ENCODE data around the gene MPEG1. TPM values are rescaled to one million over a fixed set of nuclear protein-coding genes. Genes with fewer than 3 reads are reported as not detected.
A peak's percentile ranks its signal among the peaks of the same experiment; 100 is the strongest.

The MPEG1 gene
- total RNA-seq, 1 experiment from 2014 or later: not detected

DNA sequence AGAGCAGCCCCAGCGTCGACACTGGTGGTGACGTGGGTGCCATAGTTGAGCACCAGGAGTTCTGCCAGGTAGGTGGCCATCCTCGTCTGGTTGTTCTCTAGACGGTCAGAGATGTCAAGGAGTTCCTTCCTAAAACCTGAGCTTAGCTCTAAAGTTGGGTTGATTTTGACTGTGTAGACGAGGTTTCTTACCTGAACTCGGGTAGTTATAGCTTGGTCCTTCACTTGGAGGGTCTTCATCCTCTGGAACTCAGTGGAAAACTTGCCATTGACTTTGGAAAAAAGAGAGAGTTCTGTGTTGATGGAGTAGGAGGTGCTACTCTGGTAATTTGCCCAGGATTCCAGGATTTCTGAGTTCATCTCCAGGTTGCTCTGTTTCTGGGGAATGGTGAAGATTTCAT, 505 bp downstream of the MPEG1 start:
- peaks cover 6% of the 10 kb centered on the region for H3K4me1 Mint-ChIP-seq (ENCODE audit: low read depth, unreplicated experiment)
- no peak overlapping the region for H3K4me3 ChIP-seq (ENCODE audit: low read depth, low read length)
- DNase-seq: no peak
- ChIA-PET POLR2A (no interaction called here), CTCF (interaction anchor here (0.9 kb wide), 1 partner anchor 41 kb away, joined by 4 read pairs; no protein-coding TSS in a partner anchor)
- BruUV-seq (replicated peaks): no TSS peak
- no peaks in the 10 kb centered on the region for H3K4me1 ChIP-seq
- H3K9me3 ChIP-seq: no peaks in the 10 kb centered on the region
- no peaks in the 10 kb centered on the region for H3K27me3 Mint-ChIP-seq (ENCODE audit: insufficient read depth, unreplicated experiment)
- TF ChIP-seq, protein P1, sequence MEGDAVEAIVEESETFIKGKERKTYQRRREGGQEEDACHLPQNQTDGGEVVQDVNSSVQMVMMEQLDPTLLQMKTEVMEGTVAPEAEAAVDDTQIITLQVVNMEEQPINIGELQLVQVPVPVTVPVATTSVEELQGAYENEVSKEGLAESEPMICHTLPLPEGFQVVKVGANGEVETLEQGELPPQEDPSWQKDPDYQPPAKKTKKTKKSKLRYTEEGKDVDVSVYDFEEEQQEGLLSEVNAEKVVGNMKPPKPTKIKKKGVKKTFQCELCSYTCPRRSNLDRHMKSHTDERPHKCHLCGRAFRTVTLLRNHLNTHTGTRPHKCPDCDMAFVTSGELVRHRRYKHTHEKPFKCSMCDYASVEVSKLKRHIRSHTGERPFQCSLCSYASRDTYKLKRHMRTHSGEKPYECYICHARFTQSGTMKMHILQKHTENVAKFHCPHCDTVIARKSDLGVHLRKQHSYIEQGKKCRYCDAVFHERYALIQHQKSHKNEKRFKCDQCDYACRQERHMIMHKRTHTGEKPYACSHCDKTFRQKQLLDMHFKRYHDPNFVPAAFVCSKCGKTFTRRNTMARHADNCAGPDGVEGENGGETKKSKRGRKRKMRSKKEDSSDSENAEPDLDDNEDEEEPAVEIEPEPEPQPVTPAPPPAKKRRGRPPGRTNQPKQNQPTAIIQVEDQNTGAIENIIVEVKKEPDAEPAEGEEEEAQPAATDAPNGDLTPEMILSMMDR (IDR thresholded peaks at IDR 0.05; ENCODE audit: insufficient read depth in 1 of 2, low read depth in 1 of 2, low read length in 1 of 2, severe bottlenecking in 1 of 2, unreplicated experiment in 1 of 2): no peak
- intact Hi-C loops (cut with micrococcal nuclease; ENCODE audit: unreplicated experiment): no loop called here
- H3K36me3 Mint-ChIP-seq (ENCODE audit: insufficient read depth, unreplicated experiment): peaks cover 16% of the 10 kb centered on the region
- H3K27ac Mint-ChIP-seq (ENCODE audit: unreplicated experiment): no peak overlapping the region
- no peaks in the 10 kb centered on the region for H3K36me3 ChIP-seq (ENCODE audit: control insufficient read depth, insufficient read depth, low read length)
- no peak overlapping the region for H3K4me3 Mint-ChIP-seq (ENCODE audit: unreplicated experiment)
- no peaks in the 10 kb centered on the region for H3K27me3 ChIP-seq (replicated peaks; ENCODE audit: control insufficient read depth, insufficient read depth, low read length)
- H3K9me3 Mint-ChIP-seq (ENCODE audit: unreplicated experiment): no peaks in the 10 kb centered on the region

DNA sequence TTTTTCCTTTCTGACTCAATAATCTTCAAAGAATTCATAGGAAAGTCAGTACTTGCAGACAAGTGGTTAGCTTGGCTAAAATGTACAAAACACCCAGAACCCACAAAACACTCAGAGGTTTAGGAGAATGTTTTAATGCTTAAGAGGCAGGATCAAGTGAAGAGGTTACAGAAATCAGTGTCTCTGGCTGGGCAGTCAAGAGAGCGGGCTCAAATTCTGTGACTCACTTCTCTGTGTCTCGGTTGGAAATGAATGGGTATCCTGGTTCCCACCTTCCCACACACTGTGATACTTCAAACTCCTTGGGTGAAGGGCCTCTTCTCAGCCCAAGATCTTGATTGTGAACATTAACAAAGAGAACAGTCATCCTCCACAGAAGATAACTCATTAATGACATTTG, 3.8 kb downstream of the MPEG1 start:
- intact Hi-C loops (cut with micrococcal nuclease; ENCODE audit: unreplicated experiment): loop anchor here (1.0 to 5.0 kb wide), 3 partner anchors 23 to 473 kb away; no protein-coding TSS in a partner anchor
- H3K9me3 Mint-ChIP-seq (ENCODE audit: unreplicated experiment): no peaks in the 10 kb centered on the region
- H3K4me1 ChIP-seq: no peaks in the 10 kb centered on the region
- BruUV-seq (replicated peaks): no TSS peak
- ChIA-PET POLR2A (no interaction called here), CTCF (no interaction called here)
- H3K36me3 ChIP-seq (ENCODE audit: control insufficient read depth, insufficient read depth, low read length): peaks cover 7% of the 10 kb centered on the region; the same call in 1 of the 2 replicates
- H3K4me3 Mint-ChIP-seq (ENCODE audit: unreplicated experiment): no peak overlapping the region
- no peak overlapping the region for H3K4me3 ChIP-seq (ENCODE audit: low read depth, low read length)
- no peak overlapping the region for H3K27ac Mint-ChIP-seq (ENCODE audit: unreplicated experiment)
- H3K36me3 Mint-ChIP-seq (ENCODE audit: insufficient read depth, unreplicated experiment): peaks cover 46% of the 10 kb centered on the region
- no peaks in the 10 kb centered on the region for H3K27me3 Mint-ChIP-seq (ENCODE audit: insufficient read depth, unreplicated experiment)
- no peak for DNase-seq
- H3K27me3 ChIP-seq (replicated peaks; ENCODE audit: control insufficient read depth, insufficient read depth, low read length): no peaks in the 10 kb centered on the region
- peaks cover 6% of the 10 kb centered on the region for H3K4me1 Mint-ChIP-seq (ENCODE audit: low read depth, unreplicated experiment)
- H3K9me3 ChIP-seq: no peaks in the 10 kb centered on the region
- TF ChIP-seq, protein P1 (IDR thresholded peaks at IDR 0.05; ENCODE audit: insufficient read depth in 1 of 2, low read depth in 1 of 2, low read length in 1 of 2, severe bottlenecking in 1 of 2, unreplicated experiment in 1 of 2): no peak

DNA sequence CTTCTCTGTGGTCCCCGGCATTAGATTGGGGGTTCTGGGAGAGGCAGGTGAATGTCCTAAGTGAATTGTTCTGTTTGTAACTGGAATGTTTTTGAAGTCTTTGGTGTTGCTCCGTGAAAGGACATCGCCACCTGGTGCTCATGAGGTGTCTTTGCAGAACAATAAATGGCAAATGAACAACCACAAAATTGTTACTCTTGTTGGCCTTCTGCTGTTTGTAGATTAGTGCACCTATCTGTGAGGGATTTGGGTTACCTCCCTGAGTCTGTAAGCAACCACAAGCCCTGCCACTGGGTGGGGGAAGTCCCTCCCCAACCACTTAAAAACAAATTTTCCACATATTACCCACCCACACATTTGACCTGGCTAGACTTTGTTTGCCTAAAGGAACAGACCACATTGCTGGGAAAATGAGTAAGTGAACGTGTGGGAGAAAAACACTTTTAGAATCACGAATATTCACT, 4.7 kb downstream of the MPEG1 start:
- Mint-ChIP-seq H3K9me3 (ENCODE audit: unreplicated experiment) (no peaks in the 10 kb centered on the region), H3K4me3 (ENCODE audit: unreplicated experiment) (no peak overlapping the region), H3K36me3 (ENCODE audit: insufficient read depth, unreplicated experiment) (peaks cover 55% of the 10 kb centered on the region), H3K4me1 (ENCODE audit: low read depth, unreplicated experiment) (peaks cover 6% of the 10 kb centered on the region), H3K27me3 (ENCODE audit: insufficient read depth, unreplicated experiment) (no peaks in the 10 kb centered on the region), H3K27ac (ENCODE audit: unreplicated experiment) (no peak overlapping the region)
- peak in 1 of 2 experiments; percentile 40 for DNase-seq
- intact Hi-C loops (cut with micrococcal nuclease; ENCODE audit: unreplicated experiment): loop anchor here (1.0 to 5.0 kb wide), 3 partner anchors 22 to 474 kb away; no protein-coding TSS in a partner anchor
- H3K27me3 ChIP-seq (replicated peaks; ENCODE audit: control insufficient read depth, insufficient read depth, low read length): no peaks in the 10 kb centered on the region
- H3K4me3 ChIP-seq (ENCODE audit: low read depth, low read length): no peak overlapping the region
- ChIA-PET CTCF (interaction anchor here (2.0 kb wide), 1 partner anchor 22 kb away, joined by 16 read pairs; no protein-coding TSS in a partner anchor), POLR2A (interaction anchor here (1.8 kb wide), 1 partner anchor 36 kb away, joined by 8 read pairs; the partner anchor contains the start of gene DTX4)
- no TSS peak for BruUV-seq (replicated peaks)
- no peaks in the 10 kb centered on the region for H3K4me1 ChIP-seq
- TF ChIP-seq, protein P1 (IDR thresholded peaks at IDR 0.05; ENCODE audit: insufficient read depth in 1 of 2, low read depth in 1 of 2, low read length in 1 of 2, severe bottlenecking in 1 of 2, unreplicated experiment in 1 of 2): peak; percentile 59 to 80
- peaks cover 8% of the 10 kb centered on the region for H3K36me3 ChIP-seq (ENCODE audit: control insufficient read depth, insufficient read depth, low read length)
- H3K9me3 ChIP-seq: no peaks in the 10 kb centered on the region

Measured in Caco-2 (cell line).